ENCODE results near the gene GNAI3. TPM values are rescaled to one million over a fixed set of nuclear protein-coding genes. Genes with fewer than 3 reads are reported as not detected.

GNAI3 gene
- total RNA-seq, 2 experiments from 2014 or later: 3.8 to 6.1 TPM

DNA sequence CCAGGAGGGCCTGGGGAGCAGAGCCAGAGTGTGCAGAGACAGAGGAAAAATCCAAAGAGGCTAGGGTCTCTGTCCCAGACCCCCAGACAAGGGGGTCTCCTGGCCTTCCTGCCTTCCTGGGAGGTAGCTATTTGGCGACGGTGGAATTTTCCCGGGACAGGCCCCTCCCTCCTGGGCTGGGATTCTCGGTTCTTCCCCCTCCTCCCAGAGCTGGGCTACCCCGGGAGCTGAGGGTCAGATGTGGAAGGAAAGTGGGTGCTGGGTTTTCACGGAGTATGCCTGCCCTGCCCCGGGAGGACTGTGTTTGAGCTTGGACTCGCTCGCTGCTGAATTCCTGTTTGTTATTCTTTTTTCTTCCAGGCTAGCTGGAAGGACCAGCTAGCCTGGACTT lies 72.0 kb downstream of the GNAI3 start:
- POLR2A ChIA-PET: interaction anchor here (0.7 to 2.3 kb wide), 3 partner anchors 20 to 137 kb away, joined by 3 to 14 read pairs (median 4); partner anchors contain the start of genes ATXN7L2 and GNAI3
- TF ChIP-seq, protein P1, sequence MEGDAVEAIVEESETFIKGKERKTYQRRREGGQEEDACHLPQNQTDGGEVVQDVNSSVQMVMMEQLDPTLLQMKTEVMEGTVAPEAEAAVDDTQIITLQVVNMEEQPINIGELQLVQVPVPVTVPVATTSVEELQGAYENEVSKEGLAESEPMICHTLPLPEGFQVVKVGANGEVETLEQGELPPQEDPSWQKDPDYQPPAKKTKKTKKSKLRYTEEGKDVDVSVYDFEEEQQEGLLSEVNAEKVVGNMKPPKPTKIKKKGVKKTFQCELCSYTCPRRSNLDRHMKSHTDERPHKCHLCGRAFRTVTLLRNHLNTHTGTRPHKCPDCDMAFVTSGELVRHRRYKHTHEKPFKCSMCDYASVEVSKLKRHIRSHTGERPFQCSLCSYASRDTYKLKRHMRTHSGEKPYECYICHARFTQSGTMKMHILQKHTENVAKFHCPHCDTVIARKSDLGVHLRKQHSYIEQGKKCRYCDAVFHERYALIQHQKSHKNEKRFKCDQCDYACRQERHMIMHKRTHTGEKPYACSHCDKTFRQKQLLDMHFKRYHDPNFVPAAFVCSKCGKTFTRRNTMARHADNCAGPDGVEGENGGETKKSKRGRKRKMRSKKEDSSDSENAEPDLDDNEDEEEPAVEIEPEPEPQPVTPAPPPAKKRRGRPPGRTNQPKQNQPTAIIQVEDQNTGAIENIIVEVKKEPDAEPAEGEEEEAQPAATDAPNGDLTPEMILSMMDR (conservative IDR thresholded peaks at IDR 0.05; ENCODE audit: low read length): no peak
- no peak for TF ChIP-seq EZH2phosphoT487 (IDR thresholded peaks at IDR 0.05; ENCODE audit: borderline replicate concordance, low read depth, low read length)
- CTCF ChIA-PET (ENCODE audit: unreplicated experiment): interaction anchor here (1.1 to 1.6 kb wide), 2 partner anchors 20 to 21 kb away, joined by 3 to 5 read pairs; no protein-coding TSS in a partner anchor
- Histone ChIP-seq H3K9me2 (ENCODE audit: insufficient read depth, low read length) (no peaks in the 10 kb centered on the region), H3K4me1 (ENCODE audit: insufficient read depth, low read length, poor library complexity, severe bottlenecking) (peaks cover 63% of the 10 kb centered on the region), H3K79me2 (ENCODE audit: insufficient read depth, low read depth, low read length) (peaks cover 35% of the 10 kb centered on the region), H4K20me1 (ENCODE audit: insufficient read depth, low read length) (0 out of 2 replicates have a peak, but pooled peaks cover 5% of the 10 kb centered on the region), H3K36me3 (ENCODE audit: insufficient read depth, low read length) (no peaks in the 10 kb centered on the region), H3K27ac (ENCODE audit: low read depth, low read length, poor library complexity, severe bottlenecking) (peak overlapping the region; percentile 53), H3K4me3 (ENCODE audit: low read depth, low read length, poor library complexity, severe bottlenecking) (peak overlapping the region; percentile 92), H3K9me3 (ENCODE audit: low read length) (no peaks in the 10 kb centered on the region), H2AFZ (ENCODE audit: low read length) (peak overlapping the region; percentile 60; the same call in 1 of the 2 replicates), H3K4me2 (ENCODE audit: low read length) (peak overlapping the region; percentile 97)
- intact Hi-C loops (cut with micrococcal nuclease; ENCODE audit: unreplicated experiment): loop anchor here (2.0 to 5.0 kb wide), 2 partner anchors 74 to 128 kb away; partner anchors contain the start of gene CYB561D1
- no peak for DNase-seq (ENCODE audit: low spot score)
- BruUV-seq (replicated peaks): no TSS peak

DNA sequence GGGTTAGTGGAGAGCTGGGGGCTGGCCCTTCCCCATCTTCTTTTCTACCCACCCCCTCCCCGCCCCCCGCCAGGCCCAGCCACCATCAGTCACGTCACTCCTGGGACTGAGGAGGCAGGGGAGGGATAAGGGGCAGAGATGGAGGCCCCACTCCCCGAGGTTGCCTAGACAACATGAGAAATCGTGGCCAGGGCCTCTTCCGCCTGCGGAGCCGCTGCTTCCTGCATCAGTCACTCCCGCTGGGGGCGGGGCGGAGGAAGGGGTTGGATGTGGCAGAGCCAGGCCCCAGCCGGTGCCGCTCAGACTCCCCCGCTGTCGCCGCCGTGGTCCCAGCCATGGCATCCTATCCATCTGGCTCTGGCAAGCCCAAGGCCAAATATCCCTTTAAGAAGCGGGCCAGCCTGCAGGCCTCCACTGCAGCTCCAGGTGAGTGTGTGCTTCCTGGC lies 72.4 kb downstream of the GNAI3 start:
- DNase-seq (ENCODE audit: low spot score): peak; percentile 90
- intact Hi-C loops (cut with micrococcal nuclease; ENCODE audit: unreplicated experiment): loop anchor here (2.0 to 5.0 kb wide), 2 partner anchors 74 to 129 kb away; partner anchors contain the start of gene CYB561D1
- ChIA-PET POLR2A (interaction anchor here (0.7 to 2.3 kb wide), 3 partner anchors 19 to 137 kb away, joined by 3 to 14 read pairs (median 4); partner anchors contain the start of genes ATXN7L2 and GNAI3), CTCF (ENCODE audit: unreplicated experiment) (interaction anchor here (1.6 kb wide), 1 partner anchor 19 kb away, joined by 5 read pairs; no protein-coding TSS in a partner anchor)
- peaks cover 59% of the 10 kb centered on the region for H3K4me1 ChIP-seq (ENCODE audit: insufficient read depth, low read length, poor library complexity, severe bottlenecking)
- 0 out of 2 replicates have a peak, but pooled peaks cover 5% of the 10 kb centered on the region for H4K20me1 ChIP-seq (ENCODE audit: insufficient read depth, low read length)
- peak overlapping the region; percentile 92 for H3K4me3 ChIP-seq (ENCODE audit: low read depth, low read length, poor library complexity, severe bottlenecking)
- no peaks in the 10 kb centered on the region for H3K9me3 ChIP-seq (ENCODE audit: low read length)
- peaks cover 35% of the 10 kb centered on the region for H3K79me2 ChIP-seq (ENCODE audit: insufficient read depth, low read depth, low read length)
- no TSS peak for BruUV-seq (replicated peaks)
- no peaks in the 10 kb centered on the region for H3K9me2 ChIP-seq (ENCODE audit: insufficient read depth, low read length)
- no peaks in the 10 kb centered on the region for H3K36me3 ChIP-seq (ENCODE audit: insufficient read depth, low read length)
- peak overlapping the region; percentile 60; the same call in 1 of the 2 replicates for H2AFZ ChIP-seq (ENCODE audit: low read length)
- peak overlapping the region; percentile 97 for H3K4me2 ChIP-seq (ENCODE audit: low read length)
- TF ChIP-seq EZH2phosphoT487 (IDR thresholded peaks at IDR 0.05; ENCODE audit: borderline replicate concordance, low read depth, low read length): no peak
- TF ChIP-seq, protein P1 (conservative IDR thresholded peaks at IDR 0.05; ENCODE audit: low read length): no peak
- H3K27ac ChIP-seq (ENCODE audit: low read depth, low read length, poor library complexity, severe bottlenecking): peak overlapping the region; percentile 53

All from OCI-LY7 (cell line).